ENCODE data around the gene ZNRF1.

The ZNRF1 gene

GRCh38 chr16:75104836-75105235, 106.0 kb downstream of the ZNRF1 start:
- TF ChIP-seq CTCF (IDR thresholded peaks at IDR 0.05; ENCODE audit: control insufficient read depth, extremely low read depth, insufficient read depth), result no peak
- DNase-seq (ENCODE audit: low read depth), result no peak
- no peak overlapping the region for H3K4me3 ChIP-seq (ENCODE audit: low read depth, low read length)

GRCh38 chr16:75105306-75106061, 106.7 kb downstream of the ZNRF1 start:
- H3K4me3 ChIP-seq (ENCODE audit: low read depth, low read length), result no peak overlapping the region
- no peak for DNase-seq (ENCODE audit: low read depth)

GRCh38 chr16:75106351-75107274, 107.8 kb downstream of the ZNRF1 start:
- no peak for DNase-seq (ENCODE audit: low read depth)
- H3K4me3 ChIP-seq (ENCODE audit: low read depth, low read length), result no peak overlapping the region
- TF ChIP-seq CTCF (IDR thresholded peaks at IDR 0.05; ENCODE audit: control insufficient read depth, extremely low read depth, insufficient read depth), result no peak

More at GRCh38 chr16:75105306-75106061, 106.7 kb downstream of the ZNRF1 start:
- no peak for TF ChIP-seq CTCF (IDR thresholded peaks at IDR 0.05; ENCODE audit: control insufficient read depth, extremely low read depth, insufficient read depth)

GRCh38 chr16:75107505-75107904, 108.7 kb downstream of the ZNRF1 start:
- TF ChIP-seq CTCF (IDR thresholded peaks at IDR 0.05; ENCODE audit: control insufficient read depth, extremely low read depth, insufficient read depth), result no peak
- no peak overlapping the region for H3K4me3 ChIP-seq (ENCODE audit: low read depth, low read length)

GRCh38 chr16:75108792-75109731, 110.2 kb downstream of the ZNRF1 start:
- TF ChIP-seq CTCF (IDR thresholded peaks at IDR 0.05; ENCODE audit: control insufficient read depth, extremely low read depth, insufficient read depth), result no peak
- H3K4me3 ChIP-seq (ENCODE audit: low read depth, low read length), result no peak overlapping the region
- DNase-seq (ENCODE audit: low read depth), result peak; percentile 79

More at GRCh38 chr16:75107505-75107904, 108.7 kb downstream of the ZNRF1 start:
- DNase-seq (ENCODE audit: low read depth), result no peak

GRCh38 chr16:75109732-75110243, 111.0 kb downstream of the ZNRF1 start:
- H3K4me3 ChIP-seq (ENCODE audit: low read depth, low read length), result no peak overlapping the region
- no peak for DNase-seq (ENCODE audit: low read depth)
- TF ChIP-seq CTCF (IDR thresholded peaks at IDR 0.05; ENCODE audit: control insufficient read depth, extremely low read depth, insufficient read depth), result no peak

Data from LNCaP clone FGC (cell line).